NK-92 (cell line): ENCODE results near the gene IBSP.

Experiments
- DNase-seq: peaks from one replicate; lab custom pipeline; 2025; ENCODE audit not compliant: unreplicated experiment; lab: John Stamatoyannopoulos, UW

IBSP gene

GRCh38 chr4:87835743-87836142 is 36.4 kb downstream of the IBSP start:
- no peak for DNase-seq

GRCh38 chr4:87838205-87838604 is 38.9 kb downstream of the IBSP start:
- no peak for DNase-seq

GRCh38 chr4:87838890-87839591 is 39.7 kb downstream of the IBSP start:
- DNase-seq = no peak

DNA sequence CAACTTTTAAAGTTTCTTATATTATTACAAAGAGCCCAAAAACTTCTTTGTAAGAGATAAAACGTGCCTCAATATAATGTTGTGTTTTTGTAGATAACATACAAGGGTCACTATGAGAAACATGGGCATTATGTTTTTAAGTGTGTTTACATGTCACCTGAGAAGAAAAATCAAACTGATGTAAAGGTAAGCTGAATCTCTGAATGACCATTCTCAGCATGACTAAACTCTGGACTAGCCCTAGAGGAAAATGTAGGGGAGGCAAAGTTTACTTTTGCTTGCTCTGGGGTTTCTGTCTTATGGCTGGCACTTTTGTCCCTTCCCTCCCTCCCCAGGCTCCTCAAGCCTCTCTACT is 40.2 kb downstream of the IBSP start:
- DNase-seq = no peak

DNA sequence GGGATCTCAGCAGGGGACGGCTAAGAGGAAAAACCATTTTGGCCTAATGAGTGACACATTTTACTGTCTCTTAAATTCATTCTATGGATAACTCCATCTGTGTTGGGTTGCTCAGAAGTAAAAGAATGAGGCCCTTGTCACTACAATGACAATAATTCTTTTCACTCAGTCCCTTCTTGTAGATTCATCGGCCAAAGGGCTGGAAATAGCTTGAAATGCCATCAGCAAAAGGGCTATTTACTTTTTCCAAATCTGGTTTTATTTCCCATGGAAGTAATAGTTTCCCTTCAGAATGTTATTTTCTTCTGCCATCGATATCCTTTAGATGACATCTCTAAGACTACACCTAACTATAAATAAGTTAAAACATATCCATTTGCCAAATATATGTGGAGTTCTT is 40.8 kb downstream of the IBSP start:
- DNase-seq = no peak

DNA sequence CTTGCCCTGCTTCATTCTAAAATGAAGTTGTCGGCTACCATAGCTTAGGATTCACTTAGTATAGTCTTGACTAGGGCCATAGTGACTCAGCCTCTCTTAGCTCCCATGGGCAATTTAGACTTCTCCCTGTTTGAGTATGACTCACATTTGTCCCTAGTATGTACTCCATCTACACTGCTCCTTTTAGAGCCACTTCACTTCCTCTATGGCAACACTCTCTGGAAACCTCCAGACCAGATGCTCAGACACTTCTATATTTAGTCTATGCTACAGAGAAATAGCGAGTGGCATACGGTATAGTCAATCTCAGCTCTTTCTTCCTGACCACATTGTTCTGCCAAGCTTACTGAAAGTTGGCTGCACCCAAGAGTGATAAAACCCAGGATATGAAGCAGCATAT is 44.6 kb downstream of the IBSP start:
- DNase-seq = no peak

- no peak for DNase-seq
Observed at GRCh38 chr4:87844452-87844851, 45.1 kb downstream of the IBSP start.

GRCh38 chr4:87846226-87846625 is 46.9 kb downstream of the IBSP start:
- no peak for DNase-seq

DNA sequence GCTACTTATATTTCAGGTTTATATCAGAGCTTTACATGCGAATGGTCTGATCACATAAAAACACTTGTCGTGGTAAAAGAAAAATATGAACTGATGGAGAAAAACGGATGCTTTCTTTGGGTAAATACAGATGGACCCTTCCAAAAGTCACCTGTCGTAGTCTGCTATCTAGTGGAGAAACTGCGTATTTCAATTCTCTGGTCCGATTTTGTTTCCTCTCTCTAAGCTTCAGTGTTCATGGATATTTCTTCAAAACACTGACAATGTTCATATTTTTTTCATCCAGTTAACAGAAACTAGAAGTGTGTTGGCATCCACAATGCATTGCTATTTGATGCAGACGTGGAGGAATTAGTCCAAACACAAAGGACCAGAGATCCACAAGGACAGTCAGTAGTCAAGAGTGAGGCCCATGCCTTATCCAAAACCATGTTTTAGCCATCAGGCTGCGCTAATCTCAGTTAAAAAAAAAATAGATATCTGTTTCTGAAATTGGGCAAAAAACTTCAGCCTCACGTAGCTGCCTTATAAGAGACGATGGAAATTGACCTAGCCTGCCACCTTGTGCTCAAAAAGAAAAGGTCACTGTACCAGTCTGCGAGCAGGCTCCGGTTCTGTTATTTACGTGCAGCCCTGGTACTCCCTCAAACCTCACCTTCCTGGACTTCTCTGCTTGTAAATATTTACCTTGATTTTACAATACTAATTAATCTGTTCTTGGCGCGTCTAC is 49.4 kb downstream of the IBSP start:
- DNase-seq = no peak

GRCh38 chr4:87849612-87850011 is 50.3 kb downstream of the IBSP start:
- DNase-seq = no peak

- DNase-seq = no peak
Observed at GRCh38 chr4:87851332-87851731, 52.0 kb downstream of the IBSP start.

DNA sequence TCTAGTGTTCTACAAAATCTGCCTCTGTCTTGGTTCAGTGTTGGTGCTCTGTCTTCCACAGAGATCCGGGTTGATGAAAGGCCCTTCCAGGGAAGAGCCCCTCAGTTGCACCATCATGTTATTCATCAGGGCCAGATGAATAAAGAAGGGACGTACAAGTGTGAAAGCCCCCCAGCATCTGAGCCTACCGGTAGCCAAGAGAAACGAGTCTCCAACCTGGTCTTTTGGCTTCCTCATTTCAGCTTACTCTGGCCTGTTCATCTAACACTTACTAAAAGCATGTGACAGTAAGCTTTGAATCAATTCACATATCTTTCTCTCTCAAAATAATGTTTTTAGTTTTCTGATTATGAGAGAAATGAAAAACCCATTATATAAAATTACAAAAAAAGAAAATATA is 52.6 kb downstream of the IBSP start:
- no peak for DNase-seq

GRCh38 chr4:87853108-87853507 is 53.8 kb downstream of the IBSP start:
- DNase-seq = no peak

DNA sequence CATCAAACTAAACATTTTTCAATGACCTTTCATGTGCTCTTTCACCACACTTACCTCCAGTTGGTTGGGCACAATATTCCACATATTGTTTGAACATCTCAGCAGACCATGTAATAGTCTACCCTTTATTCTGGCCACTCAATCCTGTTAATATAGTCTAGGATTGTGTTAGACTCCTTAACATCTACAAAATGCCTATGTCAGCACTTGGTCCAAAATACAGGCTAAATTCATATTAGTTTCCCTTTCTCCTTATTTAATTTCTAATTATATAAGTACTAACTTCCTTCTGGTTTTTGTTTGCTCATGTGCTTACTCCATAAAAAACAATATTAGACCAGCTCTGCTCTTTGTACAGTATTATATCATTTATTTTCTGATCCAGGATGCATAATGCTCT is 54.5 kb downstream of the IBSP start:
- no peak for DNase-seq

- no peak for DNase-seq
Observed at GRCh38 chr4:87855559-87855958, 56.2 kb downstream of the IBSP start.

DNA sequence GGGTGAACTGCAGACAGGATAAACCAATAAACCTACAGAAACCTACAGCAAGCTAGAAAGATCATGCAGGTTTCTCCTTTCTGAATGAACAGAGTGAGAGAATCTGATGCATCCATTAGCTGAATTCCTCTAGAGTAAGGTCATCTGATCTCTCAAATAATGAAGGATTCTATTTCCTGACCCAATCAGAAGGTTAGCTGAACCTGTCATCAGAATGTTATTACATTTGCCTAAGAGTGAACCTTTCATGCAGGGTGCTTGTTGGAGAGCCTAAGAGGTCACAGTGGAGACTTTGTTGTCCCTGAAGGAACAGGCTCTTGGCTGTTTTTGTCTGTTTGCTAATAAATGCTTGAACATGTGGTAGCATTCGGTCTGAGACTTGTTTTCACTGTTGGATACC is 57.5 kb downstream of the IBSP start:
- DNase-seq = no peak

GRCh38 chr4:87857789-87858188 is 58.4 kb downstream of the IBSP start:
- no peak for DNase-seq
